Mucosa of rectum (tissue), 2 donors: ENCODE data around the gene SLC16A10.

Experiments
- H3K27ac ChIP-seq, 2 donors: one replicate each; pipeline ENCODE4 v1.7.0; 2013; ENCODE audit warnings: inconsistent platforms in 2 of 2, low read depth in 2 of 2, low read length in 2 of 2
- H3K27me3 ChIP-seq, 2 donors: one replicate each; pipeline ENCODE4 v1.7.0; 2013; ENCODE audit warnings: low read length in 2 of 2; ENCODE audit not compliant: control insufficient read depth in 2 of 2, insufficient read depth in 2 of 2
- H3K36me3 ChIP-seq, 2 donors: one replicate each; pipeline ENCODE4 v1.7.0; 2013; ENCODE audit warnings: low read length in 2 of 2; ENCODE audit not compliant: control insufficient read depth in 2 of 2, insufficient read depth in 2 of 2
- H3K4me1 ChIP-seq, 2 donors: one replicate each; pipeline ENCODE4 v1.7.0; 2013; ENCODE audit warnings: low read length in 2 of 2, mild to moderate bottlenecking in 1 of 2; ENCODE audit not compliant: control insufficient read depth in 2 of 2, insufficient read depth in 2 of 2
- H3K4me3 ChIP-seq, 2 donors: one replicate each; pipeline ENCODE4 v1.7.0; 2013; ENCODE audit warnings: low read length in 2 of 2
- H3K9ac ChIP-seq, 2 donors: one replicate each; pipeline ENCODE4 v1.7.0; 2013; ENCODE audit warnings: low read length in 2 of 2, low read depth in 1 of 2, mild to moderate bottlenecking in 1 of 2
- H3K9me3 ChIP-seq, 2 donors: one replicate each; pipeline ENCODE4 v1.7.0; 2013; ENCODE audit warnings: low read length in 2 of 2; ENCODE audit not compliant: control insufficient read depth in 2 of 2
- donor health status: healthy.
- donor health status: Normal muscosa, but diverticular disease.

Gene SLC16A10

GRCh38 chr6:111280445-111280955, 193.2 kb downstream of the SLC16A10 start:
- H3K9ac ChIP-seq, result no peak overlapping the region
- H3K9me3 ChIP-seq, result no peaks in the 10 kb centered on the region
- peaks cover 0 to 5% of the 10 kb centered on the region in 2 donors for H3K4me1 ChIP-seq
- H3K27ac ChIP-seq, result no peak overlapping the region
- H3K36me3 ChIP-seq, result peaks cover 24 to 26% of the 10 kb centered on the region in 2 donors
- no peaks in the 10 kb centered on the region for H3K27me3 ChIP-seq
- no peak overlapping the region for H3K4me3 ChIP-seq
